ENCODE measurements around the gene SERPINC1. TPM values are rescaled to one million over a fixed set of nuclear protein-coding genes. Genes with fewer than 3 reads are reported as not detected.
"Not testable (repeated sequence)": the region's sequence is repeated elsewhere in the genome, so short reads cannot be mapped to it uniquely, and the experiment has no call there.

The SERPINC1 gene
- total RNA-seq = 0.05 TPM in 1 of 2 replicates, not detected in the other

GRCh38 chr1:173917149-173917548 lies at the start of gene SERPINC1:
TSS of gene SERPINC1 (minus strand) at chr1:173917327. CDS start at chr1:173917259, 68 bp downstream.
- DNase-seq = no peak

GRCh38 chr1:173965896-173966295 lies 48.8 kb upstream of the SERPINC1 start:
- not testable (repeated sequence) for DNase-seq

DNA sequence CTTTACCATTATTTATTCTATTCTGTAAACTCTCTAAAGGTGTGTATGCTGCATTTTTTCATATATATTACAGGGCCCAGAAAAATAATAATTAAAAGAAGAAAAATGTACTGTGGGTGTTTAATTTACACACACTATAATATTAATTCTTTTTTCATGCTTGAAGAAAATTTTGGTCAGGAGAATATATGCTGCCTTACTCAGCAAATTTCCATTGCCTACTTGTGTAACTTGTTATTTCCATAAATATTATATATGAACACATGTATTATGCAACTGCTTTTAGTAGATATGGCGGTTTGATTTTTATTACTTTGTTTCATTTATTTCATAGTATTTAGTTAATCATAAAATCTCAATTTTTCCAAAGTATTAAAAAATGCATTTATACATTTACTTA lies 46.4 kb upstream of the SERPINC1 start:
- DNase-seq = no peak

GRCh38 chr1:173960625-173961024 lies 43.5 kb upstream of the SERPINC1 start:
- DNase-seq = peak; percentile 67

- DNase-seq = no peak
Observed at GRCh38 chr1:173954179-173954578, 37.1 kb upstream of the SERPINC1 start.

DNA sequence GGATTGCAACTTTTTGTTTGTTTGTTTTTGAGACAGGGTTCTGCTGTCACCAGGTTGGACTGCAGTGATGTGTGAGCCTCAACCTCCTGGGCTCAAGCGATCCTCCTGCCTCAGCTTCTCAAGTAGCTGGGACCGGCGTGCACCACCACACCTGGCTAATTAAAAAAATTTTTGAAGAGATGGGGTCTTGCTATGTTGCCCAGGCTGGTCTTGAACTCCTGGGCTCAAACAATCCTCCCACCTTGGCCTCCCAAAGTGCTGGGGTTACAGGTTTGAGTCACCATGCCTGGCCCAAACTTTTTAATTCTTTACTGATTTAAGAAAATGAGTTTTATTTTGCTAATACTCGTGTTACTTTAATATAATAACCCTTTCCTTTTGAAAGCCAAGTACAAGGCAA lies 31.5 kb upstream of the SERPINC1 start:
- no peak for DNase-seq

- DNase-seq = no peak
Observed at GRCh38 chr1:173946380-173946921, 29.3 kb upstream of the SERPINC1 start.

- no peak for DNase-seq
Observed at GRCh38 chr1:173937062-173937461, 19.9 kb upstream of the SERPINC1 start.

- DNase-seq = no peak
Observed at GRCh38 chr1:173934440-173934839, 17.3 kb upstream of the SERPINC1 start.

- not testable (repeated sequence) for DNase-seq
Observed at GRCh38 chr1:173930541-173930940, 13.4 kb upstream of the SERPINC1 start.

- no peak for DNase-seq
Observed at GRCh38 chr1:173925306-173926242, 8.4 kb upstream of the SERPINC1 start.

DNA sequence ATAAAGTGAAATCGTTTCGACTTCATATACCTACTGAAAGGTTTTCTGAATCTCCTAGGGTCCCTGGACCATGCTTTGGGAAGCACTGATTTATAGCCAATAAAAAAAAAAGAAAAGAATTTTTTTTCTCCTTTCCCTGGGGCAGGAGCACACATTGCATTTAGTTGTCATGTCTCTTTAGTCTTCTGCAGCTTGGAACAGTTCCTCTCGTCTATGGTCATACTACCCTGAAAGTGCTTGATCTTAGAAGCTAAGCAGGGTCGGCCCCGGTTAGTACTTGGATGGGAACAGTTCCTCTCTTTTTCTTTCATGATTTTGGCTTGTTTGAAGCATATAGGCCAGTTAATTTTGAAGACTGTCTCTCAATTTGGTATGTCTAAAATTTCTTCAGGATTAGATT lies 3.7 kb upstream of the SERPINC1 start:
- DNase-seq = no peak

DNA sequence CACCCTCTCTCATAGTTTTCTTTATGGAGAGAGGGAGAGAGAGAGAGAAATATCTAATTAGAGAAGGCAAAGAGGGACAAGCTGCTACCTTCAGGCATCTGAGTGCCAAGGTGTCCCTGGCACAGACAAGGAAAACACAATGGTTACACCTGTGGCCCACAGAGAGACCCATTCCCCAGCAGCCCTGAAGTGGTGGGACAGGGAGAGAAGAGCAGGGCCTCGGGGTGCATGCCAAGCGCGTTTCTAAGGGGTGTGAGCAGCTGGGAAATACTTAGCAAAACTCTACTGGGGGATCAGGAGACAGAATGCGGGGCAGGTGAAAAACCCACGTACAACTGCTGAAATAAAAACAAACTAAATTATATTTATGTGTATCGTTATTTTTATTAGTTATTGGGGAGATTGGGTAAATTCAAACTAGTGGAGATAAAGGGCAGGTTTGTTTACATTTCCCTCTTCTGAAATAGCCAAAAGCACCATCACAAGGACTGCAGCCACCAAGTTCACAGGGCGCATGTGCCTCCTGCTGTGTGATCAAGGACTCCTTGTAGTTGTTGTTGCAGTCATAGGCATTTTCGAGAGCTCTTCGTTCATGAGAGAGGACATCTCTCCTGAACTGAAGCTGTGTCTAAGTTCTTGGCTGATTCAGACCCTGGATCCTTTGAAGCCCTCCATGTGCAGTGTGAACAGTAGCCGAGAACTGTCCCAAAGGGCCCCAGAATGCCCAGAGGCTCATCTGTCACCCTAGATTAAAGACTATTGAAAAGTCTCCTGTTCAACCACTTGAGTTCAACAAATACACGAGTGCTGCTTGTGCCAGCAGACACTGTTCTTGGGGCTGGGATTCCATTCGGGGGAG lies 737 bp upstream of the SERPINC1 start:
- DNase-seq = no peak

DNA sequence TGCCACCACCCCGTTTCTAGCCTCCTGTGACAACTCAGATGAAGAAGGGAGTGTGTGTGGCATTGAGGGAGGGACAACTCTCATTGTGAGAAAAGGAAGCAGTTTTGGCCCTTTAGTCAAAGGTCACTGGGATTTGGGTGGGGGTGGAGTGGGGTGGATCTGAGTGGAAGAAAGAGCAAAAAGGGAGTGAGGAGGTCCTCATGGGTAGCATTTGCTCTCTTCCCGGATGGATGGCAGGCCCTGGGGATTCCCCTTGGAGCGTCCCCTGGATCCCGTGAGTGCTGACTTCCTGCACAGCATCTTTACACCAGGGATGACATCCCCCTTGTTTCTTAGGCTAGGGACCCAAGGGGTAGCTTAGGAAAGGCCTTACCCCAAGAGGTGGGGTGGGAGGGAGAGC lies 460 bp downstream of the SERPINC1 start:
- no peak for DNase-seq

- no peak for DNase-seq
Observed at GRCh38 chr1:173915596-173915995, 1.5 kb downstream of the SERPINC1 start.

DNA sequence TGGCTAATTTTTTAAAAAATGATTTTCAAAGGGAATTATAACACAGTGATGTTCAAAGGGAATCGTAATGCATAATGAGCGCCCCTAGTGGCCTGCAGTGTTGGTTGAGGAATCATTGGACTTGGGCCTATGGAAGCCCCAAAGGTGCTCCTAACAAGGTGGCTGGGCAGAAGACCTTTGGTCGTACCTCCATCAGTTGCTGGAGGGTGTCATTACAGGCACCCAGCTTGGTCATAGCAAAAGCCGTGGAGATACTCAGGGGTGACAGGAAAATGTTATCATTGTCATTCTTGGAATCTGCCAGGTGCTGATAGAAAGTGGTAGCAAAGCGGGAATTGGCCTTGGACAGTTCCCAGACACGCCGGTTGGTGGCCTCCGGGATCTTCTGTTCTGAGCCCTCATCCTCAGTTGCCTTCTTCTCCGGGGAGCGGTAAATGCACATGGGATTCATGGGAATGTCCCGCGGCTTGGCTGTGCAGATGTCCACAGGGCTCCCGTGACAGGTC lies 2.7 kb downstream of the SERPINC1 start:
- DNase-seq = peak; percentile 65

DNA sequence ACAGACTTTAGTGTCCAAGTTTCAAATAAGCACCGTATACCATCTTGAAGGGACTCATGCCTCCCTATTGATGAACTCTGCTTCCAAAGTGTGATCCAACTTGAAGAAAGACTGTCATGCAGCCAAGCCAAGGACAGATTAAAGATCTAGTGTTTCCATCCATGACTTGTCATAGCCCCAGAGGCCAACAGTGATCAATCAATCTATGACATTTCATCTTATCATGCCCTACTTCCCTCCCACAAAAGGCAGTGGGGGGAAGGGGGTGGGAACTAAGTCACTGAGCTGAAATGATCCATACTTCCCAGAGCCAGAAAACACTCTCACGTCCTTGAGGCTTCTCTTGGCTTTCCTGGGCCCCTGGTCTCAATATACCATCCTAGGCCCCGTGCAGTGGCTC lies 4.0 kb downstream of the SERPINC1 start:
- DNase-seq = no peak

DNA sequence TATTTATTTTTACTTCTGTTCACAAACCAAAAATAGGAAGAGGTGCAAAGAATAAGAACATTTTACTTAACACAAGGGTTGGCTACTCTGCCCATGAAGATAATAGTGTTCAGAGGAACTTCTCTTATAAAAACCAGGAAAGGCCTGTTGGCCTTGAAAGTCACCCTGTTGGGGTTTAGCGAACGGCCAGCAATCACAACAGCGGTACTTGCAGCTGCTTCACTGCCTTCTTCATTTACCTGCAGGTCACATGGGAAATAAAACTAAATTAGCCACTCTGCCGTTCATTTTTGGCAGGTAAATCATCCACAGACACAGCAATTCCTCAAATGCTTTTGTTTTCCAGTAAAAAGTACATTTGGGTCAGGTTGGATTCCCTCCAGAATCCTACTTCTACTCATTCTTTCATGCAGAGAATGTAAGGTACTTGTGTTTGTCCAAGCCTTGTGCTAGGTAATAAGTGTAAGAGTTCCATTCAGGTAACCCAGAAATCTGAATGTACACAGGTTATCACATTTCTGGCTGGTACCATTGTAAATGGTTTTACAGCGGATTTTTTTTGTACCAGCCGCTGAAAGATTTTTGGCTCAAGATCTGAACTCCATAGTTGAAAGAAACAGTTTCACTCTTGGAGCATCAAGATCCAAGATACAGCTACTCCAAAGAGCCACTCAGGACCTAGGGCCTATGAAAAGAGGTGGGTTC lies 13.1 kb downstream of the SERPINC1 start:
- DNase-seq = no peak

DNA sequence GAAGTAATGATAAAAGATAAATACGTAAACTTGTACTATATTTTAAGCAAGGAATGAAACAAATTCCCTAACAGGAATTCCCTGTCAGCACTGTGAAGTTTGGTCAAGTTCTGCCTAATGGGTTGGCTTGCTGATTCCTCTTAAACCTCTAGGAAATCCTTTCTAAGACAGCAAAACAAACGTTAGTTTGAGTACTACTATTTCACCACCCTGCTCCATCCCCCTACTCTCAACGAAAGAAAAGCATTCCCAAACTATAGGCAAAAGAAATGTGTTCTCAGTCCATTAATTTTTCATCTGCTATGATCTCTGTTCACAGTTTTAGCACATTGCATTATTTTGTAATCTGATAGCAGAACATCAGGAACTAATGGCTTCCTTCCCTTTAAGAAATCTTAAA lies 16.1 kb downstream of the SERPINC1 start:
- DNase-seq = no peak

DNA sequence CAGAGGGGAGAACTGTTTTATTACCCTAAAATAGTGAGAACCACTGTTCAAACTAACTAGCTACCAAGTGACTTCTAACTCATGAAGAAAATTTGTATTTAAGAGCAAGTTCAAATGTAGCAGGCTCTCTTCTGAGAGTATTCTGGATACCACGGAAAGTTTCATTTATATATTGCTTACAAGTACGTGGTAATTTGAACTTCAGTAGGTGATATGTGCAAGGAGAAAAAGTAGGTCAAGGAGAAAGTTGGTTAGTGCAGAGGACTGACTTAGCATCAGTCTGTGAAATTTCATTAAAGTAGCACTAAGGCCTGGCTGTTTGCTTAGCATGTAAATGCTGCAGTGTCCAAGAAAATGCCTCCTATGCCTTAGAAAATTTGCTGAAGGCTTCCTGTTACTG lies 16.7 kb downstream of the SERPINC1 start:
- DNase-seq = no peak

- no peak for DNase-seq
Observed at GRCh38 chr1:173894189-173894588, 22.9 kb downstream of the SERPINC1 start.

DNA sequence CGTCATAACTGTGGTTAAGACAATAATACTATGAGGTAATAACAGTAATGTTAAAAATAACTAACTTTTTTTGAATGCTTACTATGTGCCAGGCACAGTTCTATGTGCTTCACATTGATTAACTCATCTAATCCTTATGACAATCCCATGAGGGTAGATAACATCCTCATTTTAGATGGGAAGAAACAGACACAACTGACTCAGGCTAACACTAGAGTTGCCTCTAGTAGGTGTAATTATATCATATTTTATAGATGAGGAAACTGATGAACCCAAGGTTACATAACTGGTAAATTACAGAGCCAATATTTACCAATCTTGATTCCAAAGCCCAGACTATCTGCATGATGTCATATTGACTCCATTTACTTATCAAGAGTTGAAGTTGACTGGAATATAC lies 23.5 kb downstream of the SERPINC1 start:
- no peak for DNase-seq
